GM12878 (cell line): ENCODE measurements around the gene TNS4. TPM values are rescaled to one million over a fixed set of nuclear protein-coding genes. Genes with fewer than 3 reads are reported as not detected.

Experiments
- ATAC-seq: fragments of 200-7000 bp; cut with Tn5 transposase; 3 replicates; pipeline ENCODE4 v1.9.1; 2020; ENCODE audit warnings: mild to moderate bottlenecking, moderate library complexity
- BruUV-seq: library from RNA; stranded (reverse); fragments of 400-500 nt; replicated peaks from 2 replicates; lab custom pipeline; 2021; lab: Mats Ljungman, UMichigan
- CTCF ChIA-PET: fragments of 300-600 bp; sonication (Branson Sonifier 250); formaldehyde crosslinking; extraction: SDS; loops from one replicate; lab custom pipeline; 2021; ENCODE audit warnings: inconsistent platforms; lab: Yijun Ruan, JAX
- POLR2A ChIA-PET: fragments of 350-600 bp; formaldehyde crosslinking; extraction: SDS; loops from one replicate; lab custom pipeline; 2021; ENCODE audit warnings: inconsistent platforms; lab: Charles Lee
- RAD21 ChIA-PET: fragments of 300-600 bp; sonication (Branson Sonifier 250); formaldehyde crosslinking; loops from one replicate; lab custom pipeline; 2023; ENCODE audit warnings: antibody characterized with exemption; ENCODE audit not compliant: unreplicated experiment; lab: Charles Lee
- SMC1A ChIA-PET: fragments of 300-600 bp; sonication (Branson Sonifier 250); formaldehyde crosslinking; loops from one replicate; lab custom pipeline; 2023; ENCODE audit not compliant: unreplicated experiment, uncharacterized antibody; lab: Charles Lee
- DNase-seq: peaks from one replicate; pipeline ENCODE4 v3.0.0-alpha.2; 2011; ENCODE audit warnings: low read depth, low spot score
- FAIRE-seq: peaks from 3 replicates; lab custom pipeline; 2011; peaks lifted over from hg19 to GRCh38; lab: Jason Lieb, UNC
- H2AFZ ChIP-seq: 2 replicates; pipeline ENCODE4 v1.6.0; 2011; ENCODE audit warnings: low read depth, low read length, control low read depth; ENCODE audit not compliant: control insufficient read depth
- H3K27ac ChIP-seq: 2 replicates; pipeline ENCODE4 v1.5.1; 2011; ENCODE audit warnings: control low read depth; ENCODE audit not compliant: control insufficient read depth, insufficient read depth
- H3K27me3 ChIP-seq, 2 experiments: replicated peaks in 1 of 2; 2 replicates each; pipeline versions ENCODE4 v1.6.0 to v1.6.1; 2011; ENCODE audit warnings: low read length in 1 of 2; ENCODE audit not compliant: control insufficient read depth in 2 of 2, insufficient read depth in 2 of 2
- H3K36me3 ChIP-seq, 2 experiments: 2 replicates each; pipeline ENCODE4 v1.5.1; 2011; ENCODE audit warnings: low read length in 1 of 2; ENCODE audit not compliant: control insufficient read depth in 2 of 2, insufficient read depth in 2 of 2
- H3K4me1 ChIP-seq: 2 replicates; pipeline ENCODE4 v1.6.1; 2011; ENCODE audit warnings: mild to moderate bottlenecking, low read length, moderate library complexity, mixed read lengths; ENCODE audit not compliant: control insufficient read depth, insufficient read depth
- H3K4me2 ChIP-seq: 2 replicates; pipeline ENCODE4 v1.6.0; 2011; ENCODE audit warnings: control low read depth; ENCODE audit not compliant: control insufficient read depth, insufficient read depth
- H3K4me3 ChIP-seq: fragments of 200-600 bp; sonication (generic); 2 replicates; pipeline ENCODE4 v1.5.1; 2016
- H3K79me2 ChIP-seq: 2 replicates; pipeline ENCODE4 v1.6.0; 2011; ENCODE audit warnings: low read length; ENCODE audit not compliant: control insufficient read depth, insufficient read depth
- H3K9ac ChIP-seq: 2 replicates; pipeline ENCODE4 v1.8.0; 2011; ENCODE audit warnings: low read length, control low read depth, mixed read lengths; ENCODE audit not compliant: control insufficient read depth, insufficient read depth
- H3K9me3 ChIP-seq: replicated peaks from 3 replicates; pipeline ENCODE4 v1.5.1; 2011; ENCODE audit warnings: mild to moderate bottlenecking, low read length; ENCODE audit not compliant: control insufficient read depth, insufficient read depth
- H4K20me1 ChIP-seq: 2 replicates; pipeline ENCODE4 v1.6.0; 2011; ENCODE audit not compliant: control insufficient read depth, insufficient read depth
- BACH1 ChIP-seq: fragments of 450-650 bp; IDR thresholded peaks from 2 replicates; pipeline ENCODE4 v1.6.1; 2017; ENCODE audit warnings: mild to moderate bottlenecking, borderline replicate concordance
- ESRRA ChIP-seq: IDR thresholded peaks from 2 replicates; pipeline ENCODE4 v1.6.1; 2012; ENCODE audit warnings: mild to moderate bottlenecking, low read length, improper control_type of control experiment
- HDAC6 ChIP-seq: fragments of 200-600 bp; sonication (generic); IDR thresholded peaks from one replicate; pipeline ENCODE4 v1.8.0; 2017; ENCODE audit warnings: antibody characterized with exemption; ENCODE audit not compliant: unreplicated experiment
- MTA2 ChIP-seq: fragments of 450-650 bp; IDR thresholded peaks from 2 replicates; pipeline ENCODE4 v1.6.1; 2016; ENCODE audit warnings: low read depth, mild to moderate bottlenecking, moderate library complexity
- MTA3 ChIP-seq: IDR thresholded peaks from 2 replicates; pipeline ENCODE4 v1.6.1; 2012; ENCODE audit warnings: low read length, inconsistent platforms, borderline replicate concordance
- NFYA ChIP-seq: IDR thresholded peaks from 2 replicates; pipeline ENCODE4 v1.6.1; 2011; ENCODE audit warnings: low read depth, mild to moderate bottlenecking, low read length, improper control_type of control experiment, borderline replicate concordance
- RELB ChIP-seq: fragments of 450-650 bp; IDR thresholded peaks from 2 replicates; pipeline ENCODE4 v1.6.1; 2017; ENCODE audit warnings: low read depth, mild to moderate bottlenecking, moderate library complexity
- RUNX3 ChIP-seq: IDR thresholded peaks from 2 replicates; pipeline ENCODE4 v1.6.1; 2012; ENCODE audit warnings: low read length, inconsistent platforms
- TCF12 ChIP-seq: IDR thresholded peaks from 2 replicates; pipeline ENCODE4 v1.6.1; 2011; ENCODE audit warnings: low read depth, mild to moderate bottlenecking, low read length
- WGBS: methylation state at CpG from one replicate; pipeline ENCODE4 v1.1.6; 2016; ENCODE audit warnings: low lambda C conversion rate; ENCODE audit not compliant: insufficient replicate concordance, insufficient coverage; ENCODE audit errors: missing lambda C conversion rate; 5-methylcytosine and 5-hydroxymethylcytosine counted together
- in situ Hi-C: fragments of 300-500 bp; cut with MboI; formaldehyde crosslinking; loops from 9 replicates; pipeline ENCODE4 v1.14.3; 2018; ENCODE audit warnings: mixed read lengths
- intact Hi-C: fragments of 100-400 bp; cut with micrococcal nuclease; formaldehyde crosslinking; loops from one replicate; pipeline ENCODE4 v1.14.2; 2022; ENCODE audit not compliant: unreplicated experiment
- polyA plus RNA-seq, 11 experiments: library from polyadenylated mRNA; depleted of rRNA in 4 of 11; unstranded in 6 of 11; stranded (reverse) in 5 of 11; fragments of >200 nt; fragmentation: Nextera tagmentation in 4 of 11; fragmentation: Illumina TruSeq in 1 of 11; extraction: Ambion mirVana in 4 of 11; extraction: Trizol in 1 of 11; gene quantifications; 1 replicate in 1 of 11; 2 replicates in 10 of 11; pipeline versions ENCODE4 v1.2.1 to v1.2.3, GENCODE V29; 2011 to 2016; ENCODE audit warnings: inconsistent platforms in 2 of 11, missing spikeins in 2 of 11, low read depth in 1 of 11
- total RNA-seq, 4 experiments: library from RNA; depleted of rRNA in 3 of 4; stranded (reverse); fragments of >200 nt in 3 of 4; fragmentation: Illumina TruSeq in 1 of 4; extraction: Trizol in 1 of 4; gene quantifications; 2 replicates each; pipeline versions ENCODE4 v1.2.1 to v1.2.3, GENCODE V29; 2013 to 2021

Gene TNS4
- total and polyA plus RNA-seq, 10 of the 15 experiments (the other 5 are each of a cell fraction or from before 2014, with no cell fraction given) = 0.10 to 0.90 (median 0.68) TPM; not detected in 2

GRCh38 chr17:40448639-40449261 is 52.7 kb downstream of the TNS4 start:
- H3K4me2 ChIP-seq = no peak overlapping the region
- ChIA-PET RAD21 (interaction anchor here (0.6 to 16.1 kb wide), 5 partner anchors 28 to 170 kb away, joined by 3 to 175 read pairs (median 3); no protein-coding TSS in a partner anchor), CTCF (interaction anchor here (1.0 to 16.0 kb wide), 10 partner anchors 9 to 145 kb away, joined by 3 to 289 read pairs (median 6); no protein-coding TSS in a partner anchor), POLR2A (interaction anchor here (0.6 to 1.8 kb wide), 4 partner anchors 26 to 1215 kb away, joined by 3 to 5 read pairs (median 3); no protein-coding TSS in a partner anchor), SMC1A (interaction anchor here (0.7 to 4.4 kb wide), 7 partner anchors 28 to 90 kb away, joined by 3 to 27 read pairs (median 4); no protein-coding TSS in a partner anchor)
- no peak overlapping the region for H3K4me3 ChIP-seq
- ATAC-seq (no peak), DNase-seq (no peak), FAIRE-seq (no peak)
- no peaks in the 10 kb centered on the region for H3K9me3 ChIP-seq
- no peaks in the 10 kb centered on the region for H3K36me3 ChIP-seq
- in situ Hi-C loops (loop anchor here (25.0 kb wide), 1 partner anchor 89 kb away; no protein-coding TSS in a partner anchor), intact Hi-C loops (no loop called here)
- H2AFZ ChIP-seq = no peak overlapping the region
- H4K20me1 ChIP-seq = no peaks in the 10 kb centered on the region
- peaks cover 18% of the 10 kb centered on the region for H3K4me1 ChIP-seq
- BruUV-seq = no TSS peak
- TF ChIP-seq RELB (no peak), HDAC6 (no peak), MTA2 (no peak), BACH1 (no peak), RUNX3 (no peak), ESRRA (no peak), MTA3 (no peak), NFYA (no peak), TCF12 (no peak)
- WGBS = 26% methylated on average over 7 of the region's 7 CpGs
- no peak overlapping the region for H3K9ac ChIP-seq
- H3K79me2 ChIP-seq = no peaks in the 10 kb centered on the region
- H3K27me3 ChIP-seq = 0 out of 4 replicates have a peak, but pooled peaks cover 0 to 7% of the 10 kb centered on the region in 2 experiments
- no peak overlapping the region for H3K27ac ChIP-seq
